A549 (cell line): ENCODE measurements around the gene TMEM217. TPM values are rescaled to one million over a fixed set of nuclear protein-coding genes. Genes with fewer than 3 reads are reported as not detected.

Experiments
- ATAC-seq, 2 experiments: fragments of 200-7000 bp in 1 of 2; fragments of >200 bp in 1 of 2; cut with Nextera tagmentation in 1 of 2; cut with Tn5 transposase in 1 of 2; 3 replicates each; pipeline versions ENCODE4 v1.8.0 to v1.9.1; 2018 to 2020; ENCODE audit warnings: mild to moderate bottlenecking in 1 of 2, moderate library complexity in 1 of 2
- CTCF ChIA-PET: fragments of 300-600 bp; sonication (Branson Sonifier 250); formaldehyde crosslinking; extraction: SDS; loops from one replicate; lab custom pipeline; 2021; ENCODE audit warnings: antibody characterized with exemption, inconsistent platforms; lab: Yijun Ruan, JAX
- POLR2A ChIA-PET: fragments of 350-600 bp; formaldehyde crosslinking; extraction: SDS; loops from one replicate; lab custom pipeline; 2021; ENCODE audit warnings: antibody characterized with exemption, inconsistent platforms; lab: Yijun Ruan, JAX
- DNase-seq, 2 experiments: peaks; one replicate each; pipeline versions ENCODE4 v3.0.0 to v3.0.0-alpha.2; 2011 to 2016; ENCODE audit warnings: low read depth in 1 of 2, low spot score in 1 of 2
- FAIRE-seq: peaks from 2 replicates; lab custom pipeline; 2011; peaks lifted over from hg19 to GRCh38; lab: Jason Lieb, UNC
- H3K27ac ChIP-seq, 2 experiments: fragments of >200 bp; sonication (Bioruptor Twin); formaldehyde crosslinking; 3 replicates each; pipeline ENCODE4 v1.5.1; 2016 to 2017
- H3K4me1 ChIP-seq: fragments of >200 bp; sonication (Bioruptor Twin); formaldehyde crosslinking; 3 replicates; pipeline ENCODE4 v1.6.1; 2016
- H3K4me2 ChIP-seq: fragments of >200 bp; sonication (Bioruptor Twin); formaldehyde crosslinking; 3 replicates; pipeline ENCODE4 v1.6.1; 2016
- H3K4me3 ChIP-seq: fragments of >200 bp; sonication (Bioruptor Twin); formaldehyde crosslinking; 3 replicates; pipeline ENCODE4 v1.5.1; 2016
- H3K9me3 ChIP-seq: fragments of >200 bp; sonication (Bioruptor Twin); formaldehyde crosslinking; 3 replicates; pipeline ENCODE4 v1.6.1; 2016
- CBX8 ChIP-seq: fragments of 200-600 bp; sonication (generic); IDR thresholded peaks from 2 replicates; pipeline ENCODE4 v1.6.1; 2016
- CEBPB ChIP-seq, 2 experiments: fragments of >200 bp in 1 of 2; sonication (Bioruptor Twin) in 1 of 2; formaldehyde crosslinking in 1 of 2; IDR thresholded peaks; 2 replicates each; pipeline ENCODE4 v1.6.1; 2012 to 2016
- CHD2 ChIP-seq: fragments of 150-350 bp; IDR thresholded peaks from 2 replicates; pipeline ENCODE4 v1.6.1; 2014; ENCODE audit warnings: low read length; ENCODE audit not compliant: partially characterized antibody
- EHF ChIP-seq: fragments of 250-450 bp; sonication (Bioruptor Pico); IDR thresholded peaks from 2 replicates; pipeline ENCODE4 v1.5.0; 2020; ENCODE audit warnings: mild to moderate bottlenecking
- GATA3 ChIP-seq: IDR thresholded peaks from 2 replicates; pipeline ENCODE4 v1.6.1; 2012; ENCODE audit warnings: borderline replicate concordance
- HDAC2 ChIP-seq: fragments of 200-600 bp; sonication (generic); IDR thresholded peaks from 2 replicates; pipeline ENCODE4 v1.6.1; 2016
- HEYL ChIP-seq: fragments of 250-450 bp; sonication (Bioruptor Pico); IDR thresholded peaks from 2 replicates; pipeline ENCODE4 v1.8.0; 2021; ENCODE audit warnings: mild to moderate bottlenecking, moderate library complexity
- JUN ChIP-seq, 2 experiments: fragments of >200 bp; sonication (Bioruptor Twin); formaldehyde crosslinking; IDR thresholded peaks; 2 replicates in 1 of 2; 3 replicates in 1 of 2; pipeline ENCODE4 v1.6.1; 2016 to 2017
- KDM5A ChIP-seq: fragments of 200-600 bp; sonication (generic); IDR thresholded peaks from 2 replicates; pipeline ENCODE4 v1.6.1; 2016; ENCODE audit warnings: antibody characterized with exemption, mild to moderate bottlenecking
- NFE2L2 ChIP-seq: fragments of 150-350 bp; conservative IDR thresholded peaks from 2 replicates; pipeline ENCODE4 v1.6.1; 2014; ENCODE audit warnings: low read length
- NR3C1 ChIP-seq: fragments of >200 bp; sonication (Bioruptor Twin); formaldehyde crosslinking; IDR thresholded peaks from 3 replicates; pipeline ENCODE4 v1.6.1; 2017
- POLR2AphosphoS2 ChIP-seq: conservative IDR thresholded peaks from 2 replicates; pipeline ENCODE4 v1.6.1; 2012; ENCODE audit warnings: low read length, improper control_type of control experiment, inconsistent platforms
- RFX5 ChIP-seq: fragments of 450-650 bp; IDR thresholded peaks from 2 replicates; pipeline ENCODE4 v1.7.1; 2014; ENCODE audit warnings: antibody characterized with exemption, mild to moderate bottlenecking, moderate library complexity
- RNF2 ChIP-seq: fragments of 200-600 bp; sonication (generic); IDR thresholded peaks from 2 replicates; pipeline ENCODE4 v1.6.1; 2016; ENCODE audit warnings: low read depth, mild to moderate bottlenecking, antibody characterized with exemption, moderate library complexity, borderline replicate concordance
- SREBF2 ChIP-seq: fragments of 450-650 bp; IDR thresholded peaks from 2 replicates; pipeline ENCODE4 v1.6.1; 2014; ENCODE audit warnings: mild to moderate bottlenecking, moderate library complexity
- ZC3H11A ChIP-seq: fragments of 450-650 bp; IDR thresholded peaks from 2 replicates; pipeline ENCODE4 v1.6.1; 2014; ENCODE audit warnings: antibody characterized with exemption, mild to moderate bottlenecking
- ZNF302 ChIP-seq: fragments of 250-450 bp; sonication (Bioruptor Pico); IDR thresholded peaks from 2 replicates; pipeline ENCODE4 v1.9.0; 2021; ENCODE audit warnings: inconsistent platforms, mild to moderate bottlenecking, moderate library complexity
- ZSCAN20 ChIP-seq: fragments of 250-450 bp; sonication (Bioruptor Pico); IDR thresholded peaks from 2 replicates; pipeline ENCODE4 v1.8.0; 2022; ENCODE audit warnings: mild to moderate bottlenecking, moderate library complexity
- WGBS: methylation state at CpG from one replicate; pipeline ENCODE4 v1.1.6; 2017; ENCODE audit errors: missing lambda C conversion rate; 5-methylcytosine and 5-hydroxymethylcytosine counted together
- polyA plus RNA-seq, 4 experiments: library from polyadenylated mRNA; depleted of rRNA in 3 of 4; stranded (reverse); fragments of >200 nt; fragmentation: RNase III in 1 of 4; extraction: RNeasy Plus Mini Kit Qiagen cat#74134 plus additional on column Dnase treatment in 1 of 4; gene quantifications; 2 replicates in 3 of 4; 3 replicates in 1 of 4; pipeline ENCODE4 v1.2.3, GENCODE V29; 2011 to 2017
- TF ChIP-seq, protein P1 (sequence below): fragments of 250-450 bp; sonication (Bioruptor Pico); IDR thresholded peaks from 2 replicates; pipeline ENCODE4 v1.5.0; 2021; ENCODE audit warnings: mild to moderate bottlenecking, moderate library complexity, borderline replicate concordance
- TF ChIP-seq, protein P2 (sequence below): IDR thresholded peaks from 2 replicates; pipeline ENCODE4 v1.6.1; 2012; ENCODE audit warnings: low read depth, borderline replicate concordance
- TF ChIP-seq, protein P3 (sequence below): fragments of 200-600 bp; sonication (generic); IDR thresholded peaks from 2 replicates; pipeline ENCODE4 v1.6.1; 2016; ENCODE audit warnings: antibody characterized with exemption, mild to moderate bottlenecking, moderate library complexity
- TF ChIP-seq, protein P4 (sequence below): fragments of 250-450 bp; sonication (Bioruptor Pico); IDR thresholded peaks from 2 replicates; pipeline ENCODE4 v1.5.0; 2020; ENCODE audit warnings: low read depth, mild to moderate bottlenecking, moderate library complexity

Gene TMEM217
- polyA plus RNA-seq, 2 of the 4 experiments (the other 2 are of a cell fraction) = 0.59 to 1.6 TPM

DNA sequence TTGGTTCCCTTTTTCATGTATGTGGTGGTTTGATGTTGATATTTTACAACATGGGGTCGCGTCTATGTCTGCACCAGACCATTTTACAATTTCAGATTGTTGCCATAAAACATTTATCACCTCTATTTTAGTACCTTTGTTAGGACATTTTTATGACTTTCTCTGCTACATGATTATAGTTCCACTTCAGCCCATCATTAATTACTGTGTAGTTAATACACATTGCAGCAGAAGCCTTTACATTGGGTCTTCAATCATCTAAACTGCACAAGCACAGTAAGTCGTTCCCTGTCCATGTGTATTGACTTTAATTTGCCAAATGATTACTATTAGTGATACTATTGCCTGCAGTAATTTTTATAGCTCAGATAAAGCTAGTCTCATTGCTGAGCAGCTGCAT is 15.7 kb upstream of the TMEM217 start:
- TF ChIP-seq SREBF2 (no peak), EHF (CRISPR knock-in tag) (no peak), GATA3 (no peak), HDAC2 (no peak), ZNF302 (CRISPR knock-in tag) (no peak), CHD2 (no peak), KDM5A (no peak), JUN (IDR thresholded peaks at IDR 0.05) (no peak), HEYL (CRISPR knock-in tag) (no peak), POLR2AphosphoS2 (no peak), RNF2 (no peak), CBX8 (no peak)
- TF ChIP-seq, protein P1, sequence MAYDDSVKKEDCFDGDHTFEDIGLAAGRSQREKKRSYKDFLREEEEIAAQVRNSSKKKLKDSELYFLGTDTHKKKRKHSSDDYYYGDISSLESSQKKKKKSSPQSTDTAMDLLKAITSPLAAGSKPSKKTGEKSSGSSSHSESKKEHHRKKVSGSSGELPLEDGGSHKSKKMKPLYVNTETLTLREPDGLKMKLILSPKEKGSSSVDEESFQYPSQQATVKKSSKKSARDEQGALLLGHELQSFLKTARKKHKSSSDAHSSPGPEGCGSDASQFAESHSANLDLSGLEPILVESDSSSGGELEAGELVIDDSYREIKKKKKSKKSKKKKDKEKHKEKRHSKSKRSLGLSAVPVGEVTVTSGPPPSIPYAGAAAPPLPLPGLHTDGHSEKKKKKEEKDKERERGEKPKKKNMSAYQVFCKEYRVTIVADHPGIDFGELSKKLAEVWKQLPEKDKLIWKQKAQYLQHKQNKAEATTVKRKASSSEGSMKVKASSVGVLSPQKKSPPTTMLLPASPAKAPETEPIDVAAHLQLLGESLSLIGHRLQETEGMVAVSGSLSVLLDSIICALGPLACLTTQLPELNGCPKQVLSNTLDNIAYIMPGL = no peak
- TF ChIP-seq, protein P2, sequence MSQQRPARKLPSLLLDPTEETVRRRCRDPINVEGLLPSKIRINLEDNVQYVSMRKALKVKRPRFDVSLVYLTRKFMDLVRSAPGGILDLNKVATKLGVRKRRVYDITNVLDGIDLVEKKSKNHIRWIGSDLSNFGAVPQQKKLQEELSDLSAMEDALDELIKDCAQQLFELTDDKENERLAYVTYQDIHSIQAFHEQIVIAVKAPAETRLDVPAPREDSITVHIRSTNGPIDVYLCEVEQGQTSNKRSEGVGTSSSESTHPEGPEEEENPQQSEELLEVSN = no peak
- TF ChIP-seq, protein P3, sequence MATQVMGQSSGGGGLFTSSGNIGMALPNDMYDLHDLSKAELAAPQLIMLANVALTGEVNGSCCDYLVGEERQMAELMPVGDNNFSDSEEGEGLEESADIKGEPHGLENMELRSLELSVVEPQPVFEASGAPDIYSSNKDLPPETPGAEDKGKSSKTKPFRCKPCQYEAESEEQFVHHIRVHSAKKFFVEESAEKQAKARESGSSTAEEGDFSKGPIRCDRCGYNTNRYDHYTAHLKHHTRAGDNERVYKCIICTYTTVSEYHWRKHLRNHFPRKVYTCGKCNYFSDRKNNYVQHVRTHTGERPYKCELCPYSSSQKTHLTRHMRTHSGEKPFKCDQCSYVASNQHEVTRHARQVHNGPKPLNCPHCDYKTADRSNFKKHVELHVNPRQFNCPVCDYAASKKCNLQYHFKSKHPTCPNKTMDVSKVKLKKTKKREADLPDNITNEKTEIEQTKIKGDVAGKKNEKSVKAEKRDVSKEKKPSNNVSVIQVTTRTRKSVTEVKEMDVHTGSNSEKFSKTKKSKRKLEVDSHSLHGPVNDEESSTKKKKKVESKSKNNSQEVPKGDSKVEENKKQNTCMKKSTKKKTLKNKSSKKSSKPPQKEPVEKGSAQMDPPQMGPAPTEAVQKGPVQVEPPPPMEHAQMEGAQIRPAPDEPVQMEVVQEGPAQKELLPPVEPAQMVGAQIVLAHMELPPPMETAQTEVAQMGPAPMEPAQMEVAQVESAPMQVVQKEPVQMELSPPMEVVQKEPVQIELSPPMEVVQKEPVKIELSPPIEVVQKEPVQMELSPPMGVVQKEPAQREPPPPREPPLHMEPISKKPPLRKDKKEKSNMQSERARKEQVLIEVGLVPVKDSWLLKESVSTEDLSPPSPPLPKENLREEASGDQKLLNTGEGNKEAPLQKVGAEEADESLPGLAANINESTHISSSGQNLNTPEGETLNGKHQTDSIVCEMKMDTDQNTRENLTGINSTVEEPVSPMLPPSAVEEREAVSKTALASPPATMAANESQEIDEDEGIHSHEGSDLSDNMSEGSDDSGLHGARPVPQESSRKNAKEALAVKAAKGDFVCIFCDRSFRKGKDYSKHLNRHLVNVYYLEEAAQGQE = no peak
- TF ChIP-seq, all 56 proteins: peak for 0
- Histone ChIP-seq H3K4me2 (no peak overlapping the region), H3K9me3 (no peaks in the 10 kb centered on the region), H3K4me3 (no peak overlapping the region), H3K27ac (no peak overlapping the region), H3K4me1 (no peaks in the 10 kb centered on the region)
- ATAC-seq = no peak
- no peak for FAIRE-seq
- ChIA-PET POLR2A (no interaction called here), CTCF (interaction anchor here (0.8 kb wide), 1 partner anchor 12 kb away, joined by 3 read pairs; no protein-coding TSS in a partner anchor)
- WGBS = 84% methylated on average over 3 of the region's 3 CpGs
- no peak for DNase-seq

DNA sequence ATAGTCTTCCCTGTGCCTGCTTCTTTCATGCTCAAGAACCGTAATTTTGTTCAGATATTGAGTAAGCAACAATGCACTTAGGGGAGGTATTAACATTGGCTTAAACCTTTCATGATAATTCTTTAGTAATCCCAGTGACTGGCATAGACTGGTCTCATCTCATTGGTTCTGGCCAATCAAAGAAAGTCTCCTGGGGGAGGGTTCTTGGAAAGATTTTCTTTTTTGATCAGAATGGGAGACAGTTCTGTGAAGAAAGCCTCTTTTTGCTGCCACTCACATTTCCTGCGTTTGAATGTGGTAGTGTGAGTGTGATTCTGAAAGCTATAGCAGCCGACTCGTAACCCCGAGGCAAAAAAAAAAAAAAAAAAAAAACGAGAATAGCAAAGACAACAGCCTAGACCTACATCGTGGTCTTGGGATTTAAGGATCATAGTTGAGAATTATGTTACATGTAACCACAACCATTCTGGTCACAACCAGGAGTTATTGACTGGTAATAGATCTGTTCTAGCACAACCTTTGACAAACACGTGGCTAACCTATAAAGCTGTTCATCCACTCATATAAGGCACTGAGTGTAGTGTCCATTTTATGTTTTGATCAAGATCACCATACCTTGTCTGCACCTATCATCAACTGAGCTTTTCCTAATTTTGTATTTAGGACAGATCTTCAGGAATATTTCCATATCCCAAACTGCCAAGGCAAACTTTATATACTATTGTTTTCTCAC is 15.1 kb upstream of the TMEM217 start:
- CTCF ChIA-PET = interaction anchor here (0.6 to 0.8 kb wide), 3 partner anchors 12 to 327 kb away, joined by 3 to 5 read pairs (median 4); no protein-coding TSS in a partner anchor
- H3K4me3 ChIP-seq = no peak overlapping the region
- no peak for ATAC-seq
- H3K4me2 ChIP-seq = no peak overlapping the region
- POLR2A ChIA-PET = no interaction called here
- H3K4me1 ChIP-seq = no peaks in the 10 kb centered on the region
- no peak for DNase-seq
- TF ChIP-seq RFX5 = no peak
- no peak for TF ChIP-seq KDM5A
- no peak for TF ChIP-seq NR3C1
- TF ChIP-seq, protein P4, sequence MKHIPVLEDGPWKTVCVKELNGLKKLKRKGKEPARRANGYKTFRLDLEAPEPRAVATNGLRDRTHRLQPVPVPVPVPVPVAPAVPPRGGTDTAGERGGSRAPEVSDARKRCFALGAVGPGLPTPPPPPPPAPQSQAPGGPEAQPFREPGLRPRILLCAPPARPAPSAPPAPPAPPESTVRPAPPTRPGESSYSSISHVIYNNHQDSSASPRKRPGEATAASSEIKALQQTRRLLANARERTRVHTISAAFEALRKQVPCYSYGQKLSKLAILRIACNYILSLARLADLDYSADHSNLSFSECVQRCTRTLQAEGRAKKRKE (CRISPR knock-in tag) = no peak
- TF ChIP-seq ZC3H11A = no peak
- no peak for TF ChIP-seq ZSCAN20 (CRISPR knock-in tag)
- no peak for TF ChIP-seq NFE2L2
- no peak for TF ChIP-seq CEBPB (IDR thresholded peaks at IDR 0.05)
- H3K27ac ChIP-seq = no peak overlapping the region
- H3K9me3 ChIP-seq = no peaks in the 10 kb centered on the region
- 77% methylated on average over 8 of the region's 8 CpGs for WGBS
- FAIRE-seq = no peak
